GM18907 (cell line): ENCODE results near the gene ROGDI.

Source experiments
- ATAC-seq: cut with Tn5 transposase; IDR thresholded peaks from one replicate; pipeline ENCODE4 v1.9.1; 2021; ENCODE audit warnings: mild to moderate bottlenecking, moderate library complexity; ENCODE audit not compliant: unreplicated experiment

Gene ROGDI

GRCh38 chr16:4801962-4802658 lies at the start of gene ROGDI:
TSS of gene ROGDI (minus strand) at chr16:4802633. CDS start at chr16:4802571, 62 bp downstream.
- peak; percentile 59 for ATAC-seq

- no peak for ATAC-seq
Measured at GRCh38 chr16:4850211-4850610, 47.8 kb upstream of the ROGDI start.

DNA sequence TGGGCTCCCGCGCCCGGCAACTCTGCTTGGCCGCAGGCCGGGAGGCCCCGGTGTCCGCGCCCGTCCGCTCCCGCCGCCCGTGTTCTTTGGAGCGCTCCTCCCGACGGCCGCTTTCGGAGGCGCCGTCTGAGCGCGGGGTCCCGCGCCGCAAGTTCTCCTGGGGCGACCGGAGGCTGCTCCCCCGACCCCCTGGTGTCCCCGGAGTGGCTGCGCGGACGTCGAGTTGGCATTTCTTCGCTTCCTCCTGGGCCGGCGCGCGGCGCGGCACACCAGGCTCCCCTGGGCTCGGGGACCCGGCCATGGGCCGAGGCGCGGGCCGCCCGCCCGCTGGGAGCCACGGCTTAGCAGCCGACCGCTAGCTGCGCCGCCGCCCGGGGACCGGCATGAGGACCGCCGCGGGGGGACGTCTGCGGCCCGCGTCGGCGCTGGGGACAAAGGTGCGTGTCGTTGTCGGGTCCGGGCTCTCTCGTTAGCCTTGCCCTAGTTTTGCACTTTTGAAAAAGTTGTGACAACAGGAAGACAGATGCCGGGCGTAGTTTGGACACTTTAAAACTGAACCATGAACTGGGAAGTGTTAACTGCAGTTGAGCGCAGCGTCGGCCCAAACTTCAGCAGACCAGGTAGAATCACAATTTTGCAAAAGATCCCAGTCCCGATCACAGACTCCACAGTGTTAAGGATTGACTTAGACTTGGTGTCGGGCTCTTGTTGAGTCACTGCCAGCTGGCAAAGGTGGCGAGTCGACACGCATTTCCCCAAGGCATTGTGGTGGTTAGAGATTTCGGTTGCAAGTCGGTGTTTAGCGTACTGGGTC lies 45.5 kb upstream of the ROGDI start:
- ATAC-seq = peak; percentile 30

DNA sequence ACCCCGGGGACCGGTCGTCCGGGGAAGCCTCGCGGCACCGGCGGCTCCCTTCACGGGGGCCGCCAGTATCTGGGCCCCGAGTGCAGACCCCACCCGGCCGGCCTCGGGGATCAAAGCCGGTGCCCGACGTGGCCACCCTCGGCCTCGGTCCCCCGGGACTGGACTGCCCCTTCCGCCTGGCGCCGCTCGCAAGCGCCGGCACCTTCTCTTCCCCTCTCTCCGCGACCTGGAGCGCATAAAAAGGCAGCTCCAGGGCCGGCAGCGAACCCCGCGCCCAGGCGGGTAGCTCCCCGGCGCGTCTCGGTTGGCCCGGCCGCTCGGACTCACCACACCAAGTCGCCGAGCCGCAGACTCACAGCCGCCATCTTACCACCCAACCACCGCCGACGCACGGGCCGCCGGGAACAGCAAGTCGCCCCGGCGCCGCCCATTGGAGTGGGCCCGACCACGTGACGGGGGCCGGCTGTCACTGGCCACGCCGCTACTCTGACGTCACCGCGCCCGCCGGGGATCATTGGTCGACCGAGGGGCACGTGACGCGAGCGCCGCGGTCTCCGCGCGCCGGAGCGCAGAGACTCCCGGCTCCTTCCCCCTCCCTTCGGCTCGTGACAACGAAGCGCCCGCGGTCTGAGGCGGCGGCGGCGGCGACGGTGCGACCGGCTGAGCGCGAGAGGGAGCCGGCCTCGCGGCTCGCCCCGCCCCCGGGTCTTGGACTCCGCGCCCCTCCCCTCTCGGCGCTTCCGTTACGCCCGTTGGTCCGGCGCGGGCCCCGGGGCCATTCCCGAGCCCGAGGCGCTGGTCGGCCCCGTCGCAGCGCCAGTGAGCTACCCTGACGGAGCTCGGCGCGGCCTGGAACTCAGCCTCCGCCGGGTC lies 44.7 kb upstream of the ROGDI start, which contains the start of the genes GLYR1 and UBN1:
Gene GLYR1, minus strand, starts transcription at position 388 of the 873 bp plus-strand sequence. Its CDS starts 23 bp downstream, at position 365.
Gene UBN1, plus strand, starts transcription at position 581 of the 873 bp plus-strand sequence. CDS start 5,437 bp downstream, outside the sequence.
- peak; percentile 90 for ATAC-seq

DNA sequence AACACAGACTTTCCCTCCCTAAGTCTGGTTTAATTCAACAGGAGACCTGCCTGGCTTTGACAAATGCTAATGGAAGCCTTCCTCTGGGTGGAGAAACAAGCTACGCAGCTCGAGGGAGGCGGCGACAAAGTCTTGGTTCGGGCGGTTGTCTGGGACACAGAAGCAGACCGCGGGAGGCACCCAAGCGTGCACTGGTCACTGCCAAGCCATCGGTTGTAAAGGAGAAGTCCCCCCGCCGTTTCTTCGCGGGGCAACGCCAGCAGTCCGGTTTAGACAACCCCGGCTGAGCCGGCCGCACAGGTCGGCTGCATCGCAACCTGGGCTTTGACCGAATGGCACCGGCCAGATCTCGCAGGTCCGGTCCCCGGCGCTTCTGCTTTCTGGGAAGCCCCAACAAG lies 44.1 kb upstream of the ROGDI start:
- peak; percentile 26 for ATAC-seq

DNA sequence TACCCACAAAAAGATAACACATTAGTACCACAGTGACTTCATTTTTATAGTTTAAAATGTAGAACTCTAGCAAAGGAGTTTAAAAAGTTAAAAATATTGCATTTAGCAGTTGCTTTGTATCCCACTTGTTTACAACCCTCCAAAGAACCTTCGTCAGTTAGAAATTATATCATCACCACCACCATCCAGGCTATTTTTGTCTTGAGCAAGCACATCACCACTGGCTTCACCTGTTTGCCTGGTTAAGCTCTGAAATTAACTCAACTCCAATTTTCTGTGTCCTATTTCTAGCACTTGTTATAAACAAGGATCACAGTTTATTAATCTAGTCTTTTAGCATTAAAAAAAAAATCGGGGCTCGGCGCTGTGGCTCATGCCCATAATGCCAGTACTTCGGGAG lies 38.6 kb upstream of the ROGDI start:
- no peak for ATAC-seq

DNA sequence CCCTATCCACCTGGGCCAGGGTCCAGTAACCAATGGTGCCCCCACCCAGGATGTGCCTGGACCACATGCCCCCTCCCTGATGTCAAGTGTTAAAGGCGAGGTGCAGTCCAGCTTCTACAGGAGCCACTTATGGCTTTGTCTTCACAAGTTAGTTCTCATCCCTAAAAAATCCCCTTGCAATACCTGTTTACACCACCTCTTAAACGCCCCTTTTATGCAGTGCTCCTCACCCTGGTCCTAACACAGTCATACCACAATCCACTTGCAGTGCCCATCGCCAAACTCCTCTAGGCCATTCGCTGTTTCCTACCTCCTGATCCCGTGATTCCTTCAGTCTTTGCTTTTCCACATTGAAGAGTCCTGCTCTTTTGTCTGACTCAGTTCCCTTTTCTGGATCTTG lies 37.5 kb upstream of the ROGDI start:
- no peak for ATAC-seq

DNA sequence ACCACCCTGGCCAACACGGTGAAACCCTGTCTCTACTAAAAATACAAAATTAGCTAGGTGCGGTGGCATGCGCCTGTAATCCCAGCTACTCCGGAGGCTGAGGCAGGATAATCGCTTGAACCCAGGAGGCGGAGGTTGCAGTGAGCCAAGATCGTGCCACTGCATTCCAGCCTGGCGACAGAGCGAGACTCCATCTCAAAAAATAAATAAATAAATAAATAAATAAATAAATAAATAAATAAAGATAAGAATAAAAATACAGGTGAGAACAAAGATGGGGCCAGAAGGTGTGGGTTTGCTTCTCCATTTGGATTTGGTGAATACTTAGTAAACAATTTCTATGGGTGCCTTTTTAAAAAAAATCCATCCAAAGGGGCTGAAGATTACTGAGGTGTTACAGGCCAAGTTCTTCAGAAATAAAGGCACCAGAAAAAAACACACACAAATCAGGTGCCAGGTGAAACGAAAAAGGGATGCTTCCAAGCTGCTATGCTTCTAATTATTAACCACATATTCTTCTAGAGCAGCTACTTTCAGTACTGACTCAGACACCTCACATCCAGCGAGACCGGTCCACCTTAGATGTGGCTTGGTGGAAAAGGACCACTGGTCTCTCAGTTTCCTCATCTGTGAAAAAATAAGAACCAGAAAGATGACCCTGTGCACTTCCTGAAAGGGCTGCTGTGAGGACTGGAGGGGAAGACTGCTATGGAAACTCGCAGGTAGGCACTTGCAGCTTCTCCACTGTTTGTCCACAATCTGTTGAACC lies 35.5 kb upstream of the ROGDI start:
- ATAC-seq = no peak

GRCh38 chr16:4836727-4837126 lies 34.3 kb upstream of the ROGDI start:
- no peak for ATAC-seq

- ATAC-seq = no peak
Measured at GRCh38 chr16:4833584-4833983, 31.2 kb upstream of the ROGDI start.

GRCh38 chr16:4832698-4833343 lies 30.4 kb upstream of the ROGDI start:
- no peak for ATAC-seq

GRCh38 chr16:4831616-4832015 lies 29.2 kb upstream of the ROGDI start:
- no peak for ATAC-seq

DNA sequence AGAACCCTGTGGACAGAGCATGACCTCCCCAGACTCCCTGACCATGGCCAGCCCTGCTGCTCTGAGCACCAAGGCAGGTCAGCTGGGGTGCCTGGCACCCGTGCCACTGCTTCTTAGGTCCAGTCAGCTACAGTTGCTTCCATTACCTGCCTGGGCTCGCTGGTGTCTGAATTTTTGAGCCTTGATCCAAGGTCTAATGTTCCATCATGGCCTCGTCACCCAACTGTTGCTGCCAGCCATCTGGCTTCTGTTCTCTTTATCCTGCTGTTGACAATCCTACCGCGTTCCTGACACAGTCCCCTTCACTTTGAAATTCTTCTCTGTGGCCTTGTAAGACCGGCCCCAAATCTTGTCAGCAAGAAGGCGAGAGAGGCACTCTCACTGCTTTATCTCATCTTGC lies 28.0 kb upstream of the ROGDI start:
- no peak for ATAC-seq

- no peak for ATAC-seq
Measured at GRCh38 chr16:4828567-4829321, 26.3 kb upstream of the ROGDI start.

DNA sequence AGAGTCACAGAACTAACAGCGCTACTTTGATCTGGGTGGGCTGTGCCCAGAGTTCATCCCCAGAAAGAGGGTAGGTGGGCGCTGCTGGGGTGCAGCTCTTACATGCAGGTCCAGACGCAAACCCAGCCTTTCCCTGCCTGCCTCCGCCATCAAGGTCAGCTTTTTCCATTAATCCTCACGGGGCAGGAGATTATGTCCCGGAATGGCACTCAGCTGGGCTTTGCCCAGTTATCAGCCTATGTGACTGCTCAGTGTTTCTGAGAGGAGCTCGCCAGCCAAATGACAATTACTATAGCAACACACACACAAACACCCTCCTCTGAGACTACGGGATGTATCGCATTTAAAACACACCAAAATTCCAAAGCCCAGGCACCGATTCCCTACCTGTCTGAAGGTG lies 24.5 kb upstream of the ROGDI start:
- ATAC-seq = no peak

- ATAC-seq = no peak
Measured at GRCh38 chr16:4826526-4826925, 24.1 kb upstream of the ROGDI start.

DNA sequence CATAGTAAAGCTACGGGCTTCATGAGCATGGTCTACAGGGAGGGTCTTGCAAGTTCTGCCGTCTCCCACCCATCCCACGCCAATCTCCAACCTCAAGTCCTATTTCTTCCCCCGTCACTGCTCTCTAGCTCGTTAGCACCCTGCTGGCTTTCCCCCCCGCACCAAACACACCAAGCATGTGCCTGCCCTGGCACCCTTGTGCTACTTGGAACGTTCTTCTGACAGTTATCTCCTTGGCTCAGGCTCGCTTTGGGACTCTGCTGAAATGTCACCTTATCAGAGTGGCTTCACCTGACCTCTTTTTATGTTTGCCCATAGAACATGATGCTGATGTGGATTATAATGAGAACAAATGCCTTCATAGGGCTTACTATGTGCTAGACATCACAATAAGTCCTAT lies 22.8 kb upstream of the ROGDI start:
- no peak for ATAC-seq

- no peak for ATAC-seq
Measured at GRCh38 chr16:4820652-4821051, 18.2 kb upstream of the ROGDI start.

- no peak for ATAC-seq
Measured at GRCh38 chr16:4814542-4815173, 12.2 kb upstream of the ROGDI start.
